BJ (cell line): ENCODE measurements around the gene CD244. TPM values are rescaled to one million over a fixed set of nuclear protein-coding genes. Genes with fewer than 3 reads are reported as not detected.

Experiments used
- CTCF ChIA-PET: fragments of 350-600 bp; formaldehyde crosslinking; extraction: SDS; loops from one replicate; lab custom pipeline; 2021; ENCODE audit warnings: antibody characterized with exemption, inconsistent platforms; lab: Yijun Ruan, JAX
- POLR2A ChIA-PET: fragments of 300-600 bp; sonication (Branson Sonifier 250); formaldehyde crosslinking; extraction: SDS; loops from one replicate; lab custom pipeline; 2021; ENCODE audit warnings: antibody characterized with exemption; lab: Charles Lee
- DNase-seq: peaks from one replicate; pipeline ENCODE4 v3.0.0-alpha.2; 2011; ENCODE audit warnings: low read depth
- H3K27me3 ChIP-seq: 2 replicates; pipeline ENCODE4 v1.6.0; 2011; ENCODE audit warnings: low read length; ENCODE audit not compliant: control insufficient read depth, insufficient read depth
- H3K36me3 ChIP-seq: 2 replicates; pipeline ENCODE4 v1.5.1; 2011; ENCODE audit warnings: low read length; ENCODE audit not compliant: control insufficient read depth, insufficient read depth
- H3K4me3 ChIP-seq: 2 replicates; pipeline ENCODE4 v1.5.1; 2011; ENCODE audit warnings: low read depth, mild to moderate bottlenecking, control low read depth, low read length
- CTCF ChIP-seq: IDR thresholded peaks from 2 replicates; pipeline ENCODE4 v1.5.1; 2011; ENCODE audit warnings: low read depth, mild to moderate bottlenecking, control low read depth, inconsistent platforms, low read length, moderate library complexity; ENCODE audit not compliant: insufficient read depth
- polyA plus RNA-seq: library from polyadenylated mRNA; depleted of rRNA; stranded (reverse); fragments of >200 nt; gene quantifications from 2 replicates; pipeline ENCODE4 v1.2.3, GENCODE V29; 2011; rRNA removed

Gene CD244
- polyA plus RNA-seq, 1 experiment: not detected

GRCh38 chr1:160781914-160782689 is 80.6 kb downstream of the CD244 start:
- Histone ChIP-seq H3K27me3 (no peaks in the 10 kb centered on the region), H3K36me3 (no peaks in the 10 kb centered on the region), H3K4me3 (no peak overlapping the region)
- TF ChIP-seq CTCF: no peak
- no peak for DNase-seq
- CTCF ChIA-PET: interaction anchor here (1.4 to 1.5 kb wide), 2 partner anchors 106 to 169 kb away, joined by 4 read pairs; no protein-coding TSS in a partner anchor
- POLR2A ChIA-PET: no interaction called here

- CTCF ChIA-PET: interaction anchor here (1.3 to 1.5 kb wide), 3 partner anchors 27 to 170 kb away, joined by 4 read pairs; no protein-coding TSS in a partner anchor
- Histone ChIP-seq H3K36me3 (no peaks in the 10 kb centered on the region), H3K4me3 (no peak overlapping the region), H3K27me3 (no peaks in the 10 kb centered on the region)
- DNase-seq: no peak
- POLR2A ChIA-PET: no interaction called here
- TF ChIP-seq CTCF: no peak
Measured at GRCh38 chr1:160781186-160781766, 81.4 kb downstream of the CD244 start.

GRCh38 chr1:160780398-160780755 is 82.3 kb downstream of the CD244 start:
- CTCF ChIA-PET: interaction anchor here (1.0 to 1.3 kb wide), 2 partner anchors 28 to 105 kb away, joined by 3 to 4 read pairs; no protein-coding TSS in a partner anchor
- POLR2A ChIA-PET: no interaction called here
- no peak overlapping the region for H3K4me3 ChIP-seq
- DNase-seq: no peak
- H3K36me3 ChIP-seq: no peaks in the 10 kb centered on the region
- TF ChIP-seq CTCF: no peak
- H3K27me3 ChIP-seq: no peaks in the 10 kb centered on the region

Other genes with a start within 250 kb of the CD244 start
- not detected in 2 replicates for gene SLAMF1, start 215.8 kb downstream of the CD244 start, polyA plus RNA-seq
- not detected in 2 replicates for gene CD48, start 151.1 kb downstream of the CD244 start, polyA plus RNA-seq
- not detected in 2 replicates for gene SLAMF7, start 123.6 kb downstream of the CD244 start, polyA plus RNA-seq
- not detected in 2 replicates for gene LY9, start 66.7 kb downstream of the CD244 start, polyA plus RNA-seq
- not detected in 2 replicates for gene ITLN1, start 22.3 kb upstream of the CD244 start, polyA plus RNA-seq
- gene ITLN2, start 91.9 kb upstream of the CD244 start, polyA plus RNA-seq: not detected in 2 replicates
- gene F11R, start 158.3 kb upstream of the CD244 start, polyA plus RNA-seq: 1.3 and 1.8 TPM in 2 replicates
- 0.22 and 0.26 TPM in 2 replicates for gene TSTD1, start 176.1 kb upstream of the CD244 start, polyA plus RNA-seq
- 33.0 and 40.4 TPM in 2 replicates for gene USF1, start 183.1 kb upstream of the CD244 start, polyA plus RNA-seq
- not detected in 2 replicates for gene ARHGAP30, start 207.0 kb upstream of the CD244 start, polyA plus RNA-seq
- 0.05 TPM in 1 of 2 replicates, not detected in the other for gene NECTIN4, start 226.7 kb upstream of the CD244 start, polyA plus RNA-seq
- gene KLHDC9, start 235.5 kb upstream of the CD244 start, polyA plus RNA-seq: 3.9 and 5.8 TPM in 2 replicates